Measurements from ENCODE around the gene ZNF579.
"Not testable (repeated sequence)": the region's sequence is repeated elsewhere in the genome, so short reads cannot be mapped to it uniquely, and the experiment has no call there.

Gene ZNF579

GRCh38 chr19:55592391-55593090, 11.9 kb upstream of the ZNF579 start:
- no peak for DNase-seq

GRCh38 chr19:55591555-55591954, 10.9 kb upstream of the ZNF579 start:
- DNase-seq: no peak

- no peak for DNase-seq
Measured at GRCh38 chr19:55590617-55591016, 10.0 kb upstream of the ZNF579 start.

- no peak for DNase-seq
Measured at GRCh38 chr19:55590109-55590508, 9.5 kb upstream of the ZNF579 start.

- no peak for DNase-seq
Measured at GRCh38 chr19:55588738-55589137, 8.1 kb upstream of the ZNF579 start.

- peak; percentile 89 for DNase-seq
Measured at GRCh38 chr19:55586976-55587668, 6.5 kb upstream of the ZNF579 start.

- DNase-seq: peak; percentile 24
Measured at GRCh38 chr19:55585658-55586339, 5.2 kb upstream of the ZNF579 start.

- no peak for DNase-seq
Measured at GRCh38 chr19:55584871-55585270, 4.2 kb upstream of the ZNF579 start.

- DNase-seq: not testable (repeated sequence)
Measured at GRCh38 chr19:55583897-55584296, 3.2 kb upstream of the ZNF579 start.

GRCh38 chr19:55582284-55582683, 1.6 kb upstream of the ZNF579 start:
- DNase-seq: not testable (repeated sequence)

- DNase-seq: no peak
Measured at GRCh38 chr19:55581823-55582223, 1.2 kb upstream of the ZNF579 start.

- DNase-seq: peak; percentile 25
Measured at GRCh38 chr19:55581145-55581822, 636 bp upstream of the ZNF579 start.

- DNase-seq: no peak
Measured at GRCh38 chr19:55579766-55580621, 654 bp downstream of the ZNF579 start.

GRCh38 chr19:55578761-55579747, 1.6 kb downstream of the ZNF579 start:
- DNase-seq: no peak

- no peak for DNase-seq
Measured at GRCh38 chr19:55578031-55578760, 2.5 kb downstream of the ZNF579 start.

GRCh38 chr19:55576746-55577145, 3.9 kb downstream of the ZNF579 start:
- DNase-seq: no peak

- not testable (repeated sequence) for DNase-seq
Measured at GRCh38 chr19:55573929-55574328, 6.7 kb downstream of the ZNF579 start.

GRCh38 chr19:55569477-55569876, 11.2 kb downstream of the ZNF579 start:
- DNase-seq: not testable (repeated sequence)

- DNase-seq: no peak
Measured at GRCh38 chr19:55567708-55568328, 12.8 kb downstream of the ZNF579 start.

- DNase-seq: no peak
Measured at GRCh38 chr19:55566823-55567222, 13.8 kb downstream of the ZNF579 start.
